MCF 10A (cell line): ENCODE measurements around the gene NME5. TPM values are rescaled to one million over a fixed set of nuclear protein-coding genes. Genes with fewer than 3 reads are reported as not detected.
"Not testable (repeated sequence)": the region's sequence is repeated elsewhere in the genome, so short reads cannot be mapped to it uniquely, and the experiment has no call there.

Experiments
- BruUV-seq: library from RNA; stranded (reverse); fragments of 400-500 nt; replicated peaks from 2 replicates; lab custom pipeline; 2021; lab: Mats Ljungman, UMichigan
- CTCF ChIA-PET: fragments of 300-600 bp; sonication (Branson Sonifier 250); formaldehyde crosslinking; extraction: SDS; loops from one replicate; lab custom pipeline; 2021; ENCODE audit warnings: antibody characterized with exemption, inconsistent platforms; lab: Yijun Ruan, JAX
- POLR2A ChIA-PET: fragments of 300-600, 350-650 bp; sonication (Branson Sonifier 250); formaldehyde crosslinking; extraction: SDS; loops from one replicate; lab custom pipeline; 2020; ENCODE audit warnings: antibody characterized with exemption, inconsistent platforms; lab: Yijun Ruan, JAX
- DNase-seq: peaks from one replicate; pipeline ENCODE4 v3.0.0-alpha.2; 2018; ENCODE audit not compliant: unreplicated experiment
- H3K27ac Mint-ChIP-seq: one replicate; pipeline ENCODE4 v1.8.0; 2022; ENCODE audit warnings: mild to moderate bottlenecking, low read depth, mixed read lengths; ENCODE audit not compliant: unreplicated experiment
- H3K27me3 Mint-ChIP-seq: one replicate; pipeline ENCODE4 v1.8.0; 2022; ENCODE audit warnings: mixed read lengths; ENCODE audit not compliant: insufficient read depth, unreplicated experiment
- H3K36me3 Mint-ChIP-seq: one replicate; pipeline ENCODE4 v1.8.0; 2022; ENCODE audit warnings: mild to moderate bottlenecking, moderate library complexity, mixed read lengths; ENCODE audit not compliant: insufficient read depth, unreplicated experiment
- H3K4me1 Mint-ChIP-seq: one replicate; pipeline ENCODE4 v1.8.0; 2022; ENCODE audit warnings: mixed read lengths; ENCODE audit not compliant: insufficient read depth, unreplicated experiment
- H3K4me3 Mint-ChIP-seq: one replicate; pipeline ENCODE4 v1.8.0; 2022; ENCODE audit warnings: mild to moderate bottlenecking, moderate library complexity, mixed read lengths; ENCODE audit not compliant: unreplicated experiment
- H3K9me3 Mint-ChIP-seq: one replicate; pipeline ENCODE4 v1.8.0; 2022; ENCODE audit warnings: mixed read lengths; ENCODE audit not compliant: unreplicated experiment
- CTCF ChIP-seq: fragments of 200-600 bp; IDR thresholded peaks from one replicate; pipeline ENCODE4 v1.8.0; 2022; ENCODE audit warnings: antibody characterized with exemption, mild to moderate bottlenecking; ENCODE audit not compliant: unreplicated experiment
- intact Hi-C: fragments of 100-400 bp; cut with micrococcal nuclease; formaldehyde crosslinking; loops from 2 replicates; pipeline ENCODE4 v1.14.1; 2022
- total RNA-seq: library from RNA; stranded (reverse); gene quantifications from 2 replicates; pipeline ENCODE4 v1.2.3, GENCODE V29; 2022

NME5 gene
- total RNA-seq, 1 experiment from 2014 or later = not detected

GRCh38 chr5:138159666-138160065, 20.4 kb upstream of the NME5 start:
- H3K27me3 Mint-ChIP-seq = no peaks in the 10 kb centered on the region
- intact Hi-C loops = no loop called here
- no peak for DNase-seq
- ChIA-PET POLR2A (no interaction called here), CTCF (interaction anchor here (0.9 kb wide), 1 partner anchor 380 kb away, joined by 3 read pairs; no protein-coding TSS in a partner anchor)
- peaks cover 90% of the 10 kb centered on the region for H3K36me3 Mint-ChIP-seq
- no peak overlapping the region for H3K4me3 Mint-ChIP-seq
- H3K9me3 Mint-ChIP-seq = no peaks in the 10 kb centered on the region
- no peaks in the 10 kb centered on the region for H3K4me1 Mint-ChIP-seq
- no peak overlapping the region for H3K27ac Mint-ChIP-seq
- no peak for TF ChIP-seq CTCF
- BruUV-seq = no TSS peak

- CTCF ChIA-PET = interaction anchor here (0.6 to 1.6 kb wide), 4 partner anchors 9 to 497 kb away, joined by 3 to 6 read pairs (median 4); no protein-coding TSS in a partner anchor
- H3K4me3 Mint-ChIP-seq = no peak overlapping the region
- POLR2A ChIA-PET = interaction anchor here (0.6 to 1.7 kb wide), 3 partner anchors 10 to 79 kb away, joined by 3 to 4 read pairs (median 3); no protein-coding TSS in a partner anchor
- DNase-seq = no peak
- no peak for TF ChIP-seq CTCF
- peaks cover 70% of the 10 kb centered on the region for H3K36me3 Mint-ChIP-seq
- H3K4me1 Mint-ChIP-seq = no peaks in the 10 kb centered on the region
- no TSS peak for BruUV-seq
- no peaks in the 10 kb centered on the region for H3K9me3 Mint-ChIP-seq
- intact Hi-C loops = no loop called here
- no peaks in the 10 kb centered on the region for H3K27me3 Mint-ChIP-seq
- H3K27ac Mint-ChIP-seq = no peak overlapping the region
Measured at GRCh38 chr5:138157626-138158025, 18.4 kb upstream of the NME5 start.

GRCh38 chr5:138155977-138156376, 16.7 kb upstream of the NME5 start:
- ChIA-PET POLR2A (interaction anchor here (1.2 to 2.3 kb wide), 2 partner anchors 10 to 21 kb away, joined by 6 to 9 read pairs; partner anchors contain the start of gene BRD8), CTCF (interaction anchor here (0.7 kb wide), 1 partner anchor 288 kb away, joined by 3 read pairs; no protein-coding TSS in a partner anchor)
- H3K9me3 Mint-ChIP-seq, H3K4me1 Mint-ChIP-seq, BruUV-seq, H3K27me3 Mint-ChIP-seq, intact Hi-C loops, H3K4me3 Mint-ChIP-seq, H3K27ac Mint-ChIP-seq, DNase-seq: not testable (repeated sequence)
- peaks cover 53% of the 10 kb centered on the region for H3K36me3 Mint-ChIP-seq

GRCh38 chr5:138149530-138149929, 10.3 kb upstream of the NME5 start:
- no TSS peak for BruUV-seq
- peak; percentile 5 for DNase-seq
- Mint-ChIP-seq H3K9me3 (no peaks in the 10 kb centered on the region), H3K4me3 (no peak overlapping the region), H3K27ac (no peak overlapping the region), H3K27me3 (no peaks in the 10 kb centered on the region), H3K4me1 (no peaks in the 10 kb centered on the region), H3K36me3 (no peaks in the 10 kb centered on the region)
- no peak for TF ChIP-seq CTCF
- POLR2A ChIA-PET = interaction anchor here (0.5 to 3.9 kb wide), 3 partner anchors 10 to 75 kb away, joined by 3 to 30 read pairs (median 3); partner anchors contain the start of genes BRD8, KIF20A and NME5
- CTCF ChIA-PET = interaction anchor here (0.6 to 5.3 kb wide), 13 partner anchors 9 to 520 kb away, joined by 3 to 27 read pairs (median 3); no protein-coding TSS in a partner anchor
- intact Hi-C loops = no loop called here
